H1 (cell line): Measurements from ENCODE around the gene UBN1. TPM values are rescaled to one million over a fixed set of nuclear protein-coding genes. Genes with fewer than 3 reads are reported as not detected.

Source experiments
- CTCF ChIA-PET: fragments of 300-600 bp; sonication (Branson Sonifier 250); formaldehyde crosslinking; loops from one replicate; lab custom pipeline; 2021; ENCODE audit not compliant: partially characterized antibody; lab: Charles Lee
- POLR2A ChIA-PET: fragments of 300-600 bp; sonication (Branson Sonifier 250); formaldehyde crosslinking; loops from one replicate; lab custom pipeline; 2021; ENCODE audit warnings: inconsistent platforms; ENCODE audit not compliant: partially characterized antibody; lab: Charles Lee
- DNase-seq, 2 experiments: peaks; one replicate each; pipeline versions ENCODE4 v3.0.0 to v3.0.0-alpha.2; 2010 to 2022; ENCODE audit warnings: low spot score in 2 of 2, low read depth in 1 of 2, mixed read lengths in 1 of 2
- FAIRE-seq: peaks from 2 replicates; lab custom pipeline; 2011; peaks lifted over from hg19 to GRCh38; lab: Jason Lieb, UNC
- H2AFZ ChIP-seq: 2 replicates; pipeline ENCODE4 v1.8.1; 2012; ENCODE audit warnings: low read length, inconsistent platforms
- H2AK5ac ChIP-seq: 2 replicates; pipeline ENCODE4 v1.6.1; 2013; ENCODE audit warnings: low read depth, low read length
- H2BK120ac ChIP-seq: replicated peaks from 2 replicates; pipeline ENCODE3; 2013; ENCODE audit warnings: low read depth, low read length, inconsistent platforms
- H2BK12ac ChIP-seq: 2 replicates; pipeline ENCODE4 v1.6.1; 2013; ENCODE audit warnings: low read depth, low read length
- H2BK15ac ChIP-seq: 2 replicates; pipeline ENCODE4 v1.6.1; 2013; ENCODE audit warnings: low read length
- H2BK20ac ChIP-seq: 2 replicates; pipeline ENCODE4 v1.6.1; 2013; ENCODE audit warnings: low read length
- H2BK5ac ChIP-seq: 2 replicates; pipeline ENCODE4 v1.6.1; 2013; ENCODE audit warnings: low read depth, low read length
- H3K14ac ChIP-seq: 2 replicates; pipeline ENCODE4 v1.6.1; 2013; ENCODE audit warnings: inconsistent platforms; ENCODE audit not compliant: insufficient read length
- H3K18ac ChIP-seq: 2 replicates; pipeline ENCODE4 v1.6.1; 2013; ENCODE audit warnings: low read length; ENCODE audit errors: extremely low read depth
- H3K23ac ChIP-seq: 2 replicates; pipeline ENCODE4 v1.6.1; 2013; ENCODE audit warnings: inconsistent platforms; ENCODE audit not compliant: insufficient read length
- H3K23me2 ChIP-seq: 2 replicates; pipeline ENCODE4 v1.6.1; 2013; ENCODE audit warnings: low read depth, low read length
- H3K27ac ChIP-seq: 2 replicates; pipeline ENCODE4 v1.6.1; 2011; ENCODE audit warnings: low read depth, low read length, inconsistent platforms
- H3K27me3 ChIP-seq, 4 experiments: replicated peaks in 1 of 4; 1 replicate in 1 of 4; 2 replicates in 3 of 4; pipeline versions ENCODE4 v1.6.1 to v1.8.1; 2011 to 2013; ENCODE audit warnings: low read length in 3 of 4, mild to moderate bottlenecking in 3 of 4, inconsistent platforms in 2 of 4, mixed read lengths in 2 of 4, moderate library complexity in 1 of 4; ENCODE audit not compliant: control insufficient read depth in 3 of 4, insufficient read depth in 3 of 4; ENCODE audit errors: extremely low read depth in 1 of 4
- H3K36me3 ChIP-seq, 4 experiments: 2 replicates each; pipeline versions ENCODE4 v1.6.1 to v1.8.1; 2011 to 2013; ENCODE audit warnings: mild to moderate bottlenecking in 4 of 4, low read length in 3 of 4, moderate library complexity in 2 of 4, control low read depth in 1 of 4, inconsistent platforms in 1 of 4; ENCODE audit not compliant: insufficient read depth in 4 of 4, control insufficient read depth in 2 of 4
- H3K4ac ChIP-seq: replicated peaks from 2 replicates; pipeline ENCODE3; 2013; ENCODE audit warnings: low read length, low read depth, mixed read lengths, inconsistent platforms; ENCODE audit not compliant: insufficient read length
- H3K4me1 ChIP-seq, 4 experiments: replicated peaks in 1 of 4; 1 replicate in 1 of 4; 2 replicates in 3 of 4; pipeline versions ENCODE4 v1.6.1 to v1.8.1; 2011 to 2013; ENCODE audit warnings: low read length in 3 of 4, inconsistent platforms in 2 of 4, mixed read lengths in 1 of 4; ENCODE audit not compliant: insufficient read depth in 4 of 4, control insufficient read depth in 3 of 4
- H3K4me2 ChIP-seq, 2 experiments: 2 replicates each; pipeline versions ENCODE4 v1.6.1 to v1.8.1; 2011 to 2013; ENCODE audit warnings: low read depth in 2 of 2, low read length in 2 of 2, control low read depth in 1 of 2, inconsistent platforms in 1 of 2, mild to moderate bottlenecking in 1 of 2; ENCODE audit not compliant: insufficient read depth in 1 of 2
- H3K4me3 ChIP-seq, 4 experiments: fragments of 200-600, 300-600 bp in 1 of 4; sonication (generic), shearing (Covaris generic), sonication (Bioruptor Twin) in 1 of 4; 2 replicates each; pipeline versions ENCODE4 v1.5.1 to v1.8.1; 2011 to 2016; ENCODE audit warnings: low read length in 4 of 4, low read depth in 3 of 4, control low read depth in 2 of 4, inconsistent platforms in 2 of 4, mild to moderate bottlenecking in 2 of 4, mixed read lengths in 1 of 4, moderate library complexity in 1 of 4; ENCODE audit not compliant: insufficient read depth in 2 of 4; ENCODE audit errors: extremely low read depth in 1 of 4
- H3K56ac ChIP-seq: replicated peaks from 2 replicates; pipeline ENCODE3; 2013; ENCODE audit warnings: low read depth, mild to moderate bottlenecking, mixed read lengths, low read length, inconsistent platforms; ENCODE audit not compliant: insufficient read length
- H3K79me1 ChIP-seq: 2 replicates; pipeline ENCODE4 v1.6.1; 2013; ENCODE audit warnings: low read depth, low read length, control low read depth
- H3K79me2 ChIP-seq, 2 experiments: 2 replicates each; pipeline versions ENCODE4 v1.6.1 to v1.8.1; 2012 to 2013; ENCODE audit warnings: low read length in 2 of 2, mild to moderate bottlenecking in 2 of 2, inconsistent platforms in 1 of 2; ENCODE audit not compliant: insufficient read depth in 2 of 2, control insufficient read depth in 1 of 2
- H3K9ac ChIP-seq, 4 experiments: replicated peaks in 1 of 4; 1 replicate in 1 of 4; 2 replicates in 3 of 4; pipeline versions ENCODE4 v1.6.1 to v1.8.1; 2011 to 2013; ENCODE audit warnings: low read depth in 3 of 4, low read length in 3 of 4, control low read depth in 2 of 4, mild to moderate bottlenecking in 2 of 4, moderate library complexity in 2 of 4, inconsistent platforms in 1 of 4; ENCODE audit errors: extremely low read depth in 1 of 4
- H3K9me3 ChIP-seq, 2 experiments: 2 replicates each; pipeline versions ENCODE4 v1.6.1 to v1.8.1; 2012 to 2013; ENCODE audit warnings: mild to moderate bottlenecking in 2 of 2, moderate library complexity in 2 of 2, control low read depth in 1 of 2, inconsistent platforms in 1 of 2, low read depth in 1 of 2, low read length in 1 of 2, mixed read lengths in 1 of 2; ENCODE audit not compliant: insufficient read depth in 2 of 2
- H4K20me1 ChIP-seq, 2 experiments: replicated peaks in 1 of 2; 2 replicates each; pipeline versions ENCODE3 to v1.8.1; 2011 to 2013; ENCODE audit warnings: inconsistent platforms in 2 of 2, low read length in 2 of 2, mild to moderate bottlenecking in 1 of 2; ENCODE audit not compliant: insufficient read depth in 2 of 2, control insufficient read depth in 1 of 2
- H4K5ac ChIP-seq: 2 replicates; pipeline ENCODE4 v1.6.1; 2013; ENCODE audit warnings: low read length, low read depth, mixed read lengths, inconsistent platforms; ENCODE audit not compliant: insufficient read length
- H4K8ac ChIP-seq: 2 replicates; pipeline ENCODE4 v1.8.0; 2013; ENCODE audit warnings: mild to moderate bottlenecking, moderate library complexity, low read length, inconsistent platforms; ENCODE audit not compliant: insufficient read depth; ENCODE audit errors: extremely low read depth
- H4K91ac ChIP-seq: replicated peaks from 2 replicates; pipeline ENCODE3; 2013; ENCODE audit warnings: low read length, mixed read lengths, inconsistent platforms; ENCODE audit not compliant: insufficient read length
- EGR1 ChIP-seq: IDR thresholded peaks from 2 replicates; pipeline ENCODE4 v1.6.1; 2011; ENCODE audit warnings: low read depth, low read length, borderline replicate concordance
- JUND ChIP-seq: IDR thresholded peaks from 2 replicates; pipeline ENCODE4 v1.6.1; 2011; ENCODE audit warnings: mild to moderate bottlenecking, improper control_type of control experiment, low read length
- SP2 ChIP-seq: IDR thresholded peaks from 2 replicates; pipeline ENCODE4 v1.6.1; 2012; ENCODE audit warnings: mild to moderate bottlenecking, low read length, inconsistent platforms
- WGBS, 2 experiments: shearing (Covaris generic) in 1 of 2; methylation state at CpG; one replicate each; pipeline versions ENCODE4 v1.1.6 to v1.1.7; 2013 to 2015; ENCODE audit warnings: low lambda C conversion rate in 2 of 2, mixed read lengths in 2 of 2, inconsistent platforms in 1 of 2, low coverage in 1 of 2, missing lambda C conversion rate in 1 of 2; ENCODE audit not compliant: insufficient replicate concordance in 2 of 2, insufficient coverage in 1 of 2, insufficient read length in 1 of 2; ENCODE audit errors: extremely low coverage in 1 of 2, missing lambda C conversion rate in 1 of 2; 5-methylcytosine and 5-hydroxymethylcytosine counted together
- polyA plus RNA-seq, 7 experiments: library from polyadenylated mRNA; depleted of rRNA in 3 of 7; stranded (reverse) in 5 of 7; unstranded in 2 of 7; fragments of >200 nt in 5 of 7; fragments of 200-250 nt in 2 of 7; gene quantifications; 1 replicate in 5 of 7; 2 replicates in 1 of 7; 4 replicates in 1 of 7; pipeline versions ENCODE4 v1.2.1 to v1.2.3, GENCODE V29; 2011 to 2013; ENCODE audit warnings: missing spikeins in 2 of 7, mixed read lengths in 2 of 7
- total RNA-seq: library from RNA; stranded (reverse); fragmentation: NEBNext Ultra II Directional; extraction: Animal tissue kit (Norgen Biotek cat#: 25700); gene quantifications from 2 replicates; pipeline ENCODE4 v1.2.1, GENCODE V29; 2021

Gene UBN1
- total and polyA plus RNA-seq, 2 of the 8 experiments (the other 6 are each of a cell fraction or from before 2014, with no cell fraction given), result 16.2 to 37.0 TPM

DNA sequence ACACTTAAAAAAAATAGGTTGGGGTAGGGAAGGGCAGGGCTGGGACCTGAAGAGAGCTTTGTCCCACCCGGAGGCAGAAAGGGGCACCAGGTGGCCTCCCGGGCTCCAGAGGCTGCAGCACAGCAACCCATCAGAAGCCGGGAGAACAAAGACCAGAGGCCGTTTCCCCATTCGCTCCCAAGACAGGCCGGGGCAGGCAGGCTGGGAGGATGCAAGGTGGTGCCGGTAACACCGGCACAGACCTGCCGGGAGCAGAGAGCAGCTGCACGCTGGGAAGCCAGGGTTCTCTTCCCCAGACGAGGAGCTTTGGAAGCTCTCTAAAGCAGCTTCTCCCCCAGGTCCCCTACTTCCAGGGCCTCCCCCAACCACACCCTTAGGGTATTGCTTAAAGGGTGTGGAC is 84.1 kb downstream of the UBN1 start:
- no peak overlapping the region for H2BK20ac ChIP-seq
- no peak overlapping the region for H2BK15ac ChIP-seq
- H3K79me1 ChIP-seq, result peaks cover 2% of the 10 kb centered on the region
- no peaks in the 10 kb centered on the region; the same call in 1 of the 2 replicates for H3K23me2 ChIP-seq
- H2BK5ac ChIP-seq, result no peak overlapping the region
- H4K91ac ChIP-seq, result no peak overlapping the region
- peaks cover 4 to 5% of the 10 kb centered on the region in 2 experiments; a peak in 2 of 4 replicates for H3K9me3 ChIP-seq
- no peak overlapping the region for H3K27ac ChIP-seq
- POLR2A ChIA-PET, result interaction anchor here (0.7 to 2.7 kb wide), 7 partner anchors 9 to 38 kb away, joined by 3 to 16 read pairs (median 3); no protein-coding TSS in a partner anchor
- no peak overlapping the region for H3K4ac ChIP-seq
- no peaks in the 10 kb centered on the region for H3K27me3 ChIP-seq
- FAIRE-seq (no peak), DNase-seq (no peak)
- H3K36me3 ChIP-seq, result peaks cover 0 to 8% (median 2%) of the 10 kb centered on the region in 4 experiments; a peak in 3 of 8 replicates
- H3K79me2 ChIP-seq, result peaks cover 0 to 14% of the 10 kb centered on the region in 2 experiments; a peak in 2 of 4 replicates
- no peak overlapping the region for H3K4me2 ChIP-seq
- no peak overlapping the region for H3K18ac ChIP-seq
- H2BK12ac ChIP-seq, result no peak overlapping the region
- H4K20me1 ChIP-seq, result peaks cover 0 to 22% of the 10 kb centered on the region in 2 experiments
- H3K23ac ChIP-seq, result no peak overlapping the region
- no peak overlapping the region for H2BK120ac ChIP-seq
- H2AK5ac ChIP-seq, result no peak overlapping the region
- CTCF ChIA-PET, result interaction anchor here (0.8 to 4.3 kb wide), 8 partner anchors 9 to 308 kb away, joined by 3 to 30 read pairs (median 4); no protein-coding TSS in a partner anchor
- no peak overlapping the region for H4K5ac ChIP-seq
- H3K14ac ChIP-seq, result no peak overlapping the region
- H3K4me3 ChIP-seq, result no peak overlapping the region
- H3K56ac ChIP-seq, result no peak overlapping the region
- H2AFZ ChIP-seq, result no peak overlapping the region
- H3K4me1 ChIP-seq, result peaks cover 0 to 6% (median 3%) of the 10 kb centered on the region in 4 experiments; a peak in 4 of 7 replicates
- no peak overlapping the region for H3K9ac ChIP-seq
- 86% methylated on average over 11 of the region's 11 CpGs; no CpG with 5 or more reads in 1 of the 2 experiments for WGBS, 2 experiments
- H4K8ac ChIP-seq, result no peak overlapping the region
- no peak for TF ChIP-seq JUND
- no peak for TF ChIP-seq SP2
- no peak for TF ChIP-seq EGR1
